Ishikawa (cell line): Measurements from ENCODE around the gene FAM222A.

ENCODE experiments used
- CEBPB ChIP-seq: IDR thresholded peaks from 2 replicates; pipeline ENCODE4 v1.6.1; 2012
- CREB1 ChIP-seq: IDR thresholded peaks from 2 replicates; pipeline ENCODE4 v1.6.1; 2012; ENCODE audit warnings: low read depth
- EGR1 ChIP-seq: IDR thresholded peaks from 2 replicates; pipeline ENCODE4 v1.6.1; 2012
- EP300 ChIP-seq: IDR thresholded peaks from 2 replicates; pipeline ENCODE4 v1.6.1; 2012; ENCODE audit warnings: borderline replicate concordance
- FOXM1 ChIP-seq: IDR thresholded peaks from 2 replicates; pipeline ENCODE4 v1.6.1; 2012; ENCODE audit warnings: low read depth, borderline replicate concordance
- MAX ChIP-seq: IDR thresholded peaks from 2 replicates; pipeline ENCODE4 v1.6.1; 2012
- NFIC ChIP-seq: IDR thresholded peaks from 2 replicates; pipeline ENCODE4 v1.6.1; 2012
- RAD21 ChIP-seq: IDR thresholded peaks from 2 replicates; pipeline ENCODE4 v1.6.1; 2012; ENCODE audit warnings: low read depth
- REST ChIP-seq: IDR thresholded peaks from 2 replicates; pipeline ENCODE4 v1.6.1; 2012; ENCODE audit warnings: low read depth, mild to moderate bottlenecking
- TAF1 ChIP-seq: IDR thresholded peaks from 2 replicates; pipeline ENCODE4 v1.6.1; 2012; ENCODE audit warnings: low read depth, mild to moderate bottlenecking
- TCF12 ChIP-seq: IDR thresholded peaks from 2 replicates; pipeline ENCODE4 v1.6.1; 2012; ENCODE audit warnings: low read depth
- TEAD4 ChIP-seq: IDR thresholded peaks from 2 replicates; pipeline ENCODE4 v1.6.1; 2012
- USF1 ChIP-seq: IDR thresholded peaks from 2 replicates; pipeline ENCODE4 v1.6.1; 2012
- YY1 ChIP-seq: IDR thresholded peaks from 2 replicates; pipeline ENCODE4 v1.6.1; 2012; ENCODE audit warnings: low read depth
- ZBTB7A ChIP-seq: IDR thresholded peaks from 2 replicates; pipeline ENCODE4 v1.6.1; 2012; ENCODE audit warnings: low read depth

Gene FAM222A

GRCh38 chr12:109786799-109787198 is 73.2 kb downstream of the FAM222A start:
- TF ChIP-seq CEBPB = no peak
- TF ChIP-seq EP300 = no peak
- no peak for TF ChIP-seq USF1
- no peak for TF ChIP-seq TCF12
- TF ChIP-seq RAD21 = no peak
- TF ChIP-seq REST = no peak
- TF ChIP-seq TEAD4 = no peak
- no peak for TF ChIP-seq NFIC
- no peak for TF ChIP-seq MAX
- TF ChIP-seq EGR1 = no peak
- TF ChIP-seq TAF1 = no peak
- TF ChIP-seq FOXM1 = no peak
- TF ChIP-seq CREB1 = no peak
- no peak for TF ChIP-seq ZBTB7A
- no peak for TF ChIP-seq YY1

GRCh38 chr12:109789526-109790048 is 76.0 kb downstream of the FAM222A start:
- no peak for TF ChIP-seq FOXM1
- no peak for TF ChIP-seq ZBTB7A
- TF ChIP-seq NFIC = no peak
- TF ChIP-seq TCF12 = no peak
- no peak for TF ChIP-seq TEAD4
- no peak for TF ChIP-seq USF1
- TF ChIP-seq TAF1 = no peak
- TF ChIP-seq RAD21 = no peak
- TF ChIP-seq CREB1 = no peak
- TF ChIP-seq EP300 = no peak
- no peak for TF ChIP-seq YY1
- no peak for TF ChIP-seq REST
- TF ChIP-seq MAX = no peak

GRCh38 chr12:109792992-109793391 is 79.4 kb downstream of the FAM222A start:
- TF ChIP-seq EP300 (no peak), ZBTB7A (no peak), NFIC (no peak), REST (no peak), YY1 (no peak), RAD21 (no peak), CREB1 (no peak), TCF12 (no peak), USF1 (no peak), FOXM1 (no peak), EGR1 (no peak), MAX (no peak), CEBPB (no peak), TAF1 (no peak), TEAD4 (no peak)

GRCh38 chr12:109793411-109793810 is 79.8 kb downstream of the FAM222A start:
- TF ChIP-seq MAX (no peak), RAD21 (no peak), ZBTB7A (no peak), EP300 (no peak), CEBPB (no peak), FOXM1 (no peak), YY1 (no peak), CREB1 (no peak), TEAD4 (no peak), NFIC (no peak), EGR1 (no peak), USF1 (no peak), TCF12 (no peak), TAF1 (no peak)
